ENCODE measurements around the gene SH2B3. TPM values are rescaled to one million over a fixed set of nuclear protein-coding genes. Genes with fewer than 3 reads are reported as not detected.

SH2B3 gene
- total RNA-seq, 2 experiments from 2014 or later: 25.8 to 51.3 TPM

- intact Hi-C loops (cut with micrococcal nuclease; ENCODE audit: unreplicated experiment): no loop called here
- Histone ChIP-seq H3K27ac (ENCODE audit: low read depth, low read length, poor library complexity, severe bottlenecking) (no peak overlapping the region), H3K9me2 (ENCODE audit: insufficient read depth, low read length) (no peaks in the 10 kb centered on the region), H4K20me1 (ENCODE audit: insufficient read depth, low read length) (no peaks in the 10 kb centered on the region), H3K79me2 (ENCODE audit: insufficient read depth, low read depth, low read length) (no peaks in the 10 kb centered on the region), H3K4me3 (ENCODE audit: low read depth, low read length, poor library complexity, severe bottlenecking) (no peak overlapping the region), H3K4me1 (ENCODE audit: insufficient read depth, low read length, poor library complexity, severe bottlenecking) (no peaks in the 10 kb centered on the region), H2AFZ (ENCODE audit: low read length) (no peak overlapping the region), H3K4me2 (ENCODE audit: low read length) (no peak overlapping the region), H3K36me3 (ENCODE audit: insufficient read depth, low read length) (no peaks in the 10 kb centered on the region), H3K9me3 (ENCODE audit: low read length) (no peaks in the 10 kb centered on the region)
- no peak for DNase-seq (ENCODE audit: low spot score)
- ChIA-PET CTCF (ENCODE audit: unreplicated experiment) (no interaction called here), POLR2A (no interaction called here)
- TF ChIP-seq EZH2phosphoT487 (IDR thresholded peaks at IDR 0.05; ENCODE audit: borderline replicate concordance, low read depth, low read length) (no peak), CTCF (conservative IDR thresholded peaks at IDR 0.05; ENCODE audit: low read length) (no peak)
- BruUV-seq (replicated peaks): no TSS peak
Measured at GRCh38 chr12:111386885-111387284, 18.8 kb upstream of the SH2B3 start.

- BruUV-seq (replicated peaks): no TSS peak
- CTCF ChIA-PET (ENCODE audit: unreplicated experiment): no interaction called here
Measured at GRCh38 chr12:111387747-111388323, 17.9 kb upstream of the SH2B3 start.

GRCh38 chr12:111389635-111390034, 16.1 kb upstream of the SH2B3 start:
- intact Hi-C loops (cut with micrococcal nuclease; ENCODE audit: unreplicated experiment): no loop called here
- H3K9me2 ChIP-seq (ENCODE audit: insufficient read depth, low read length): no peaks in the 10 kb centered on the region
- no peak overlapping the region for H2AFZ ChIP-seq (ENCODE audit: low read length)
- no peaks in the 10 kb centered on the region for H3K4me1 ChIP-seq (ENCODE audit: insufficient read depth, low read length, poor library complexity, severe bottlenecking)
- TF ChIP-seq EZH2phosphoT487 (IDR thresholded peaks at IDR 0.05; ENCODE audit: borderline replicate concordance, low read depth, low read length) (no peak), CTCF (conservative IDR thresholded peaks at IDR 0.05; ENCODE audit: low read length) (no peak)
- H3K79me2 ChIP-seq (ENCODE audit: insufficient read depth, low read depth, low read length): no peaks in the 10 kb centered on the region
- H3K9me3 ChIP-seq (ENCODE audit: low read length): no peaks in the 10 kb centered on the region
- H3K4me2 ChIP-seq (ENCODE audit: low read length): no peak overlapping the region
- H4K20me1 ChIP-seq (ENCODE audit: insufficient read depth, low read length): no peaks in the 10 kb centered on the region
- no peak overlapping the region for H3K4me3 ChIP-seq (ENCODE audit: low read depth, low read length, poor library complexity, severe bottlenecking)
- DNase-seq (ENCODE audit: low spot score): no peak
- ChIA-PET CTCF (ENCODE audit: unreplicated experiment) (no interaction called here), POLR2A (no interaction called here)
- H3K27ac ChIP-seq (ENCODE audit: low read depth, low read length, poor library complexity, severe bottlenecking): no peak overlapping the region
- BruUV-seq (replicated peaks): no TSS peak
- H3K36me3 ChIP-seq (ENCODE audit: insufficient read depth, low read length): no peaks in the 10 kb centered on the region

More at GRCh38 chr12:111387747-111388323, 17.9 kb upstream of the SH2B3 start:
- DNase-seq (ENCODE audit: low spot score): no peak
- Histone ChIP-seq H3K79me2 (ENCODE audit: insufficient read depth, low read depth, low read length) (no peaks in the 10 kb centered on the region), H3K27ac (ENCODE audit: low read depth, low read length, poor library complexity, severe bottlenecking) (no peak overlapping the region), H3K9me3 (ENCODE audit: low read length) (no peaks in the 10 kb centered on the region), H4K20me1 (ENCODE audit: insufficient read depth, low read length) (no peaks in the 10 kb centered on the region), H3K36me3 (ENCODE audit: insufficient read depth, low read length) (no peaks in the 10 kb centered on the region), H2AFZ (ENCODE audit: low read length) (no peak overlapping the region), H3K9me2 (ENCODE audit: insufficient read depth, low read length) (no peaks in the 10 kb centered on the region), H3K4me2 (ENCODE audit: low read length) (no peak overlapping the region), H3K4me3 (ENCODE audit: low read depth, low read length, poor library complexity, severe bottlenecking) (no peak overlapping the region), H3K4me1 (ENCODE audit: insufficient read depth, low read length, poor library complexity, severe bottlenecking) (no peaks in the 10 kb centered on the region)
- POLR2A ChIA-PET: interaction anchor here (0.6 kb wide), 1 partner anchor 924 kb away, joined by 3 read pairs; no protein-coding TSS in a partner anchor
- no peak for TF ChIP-seq EZH2phosphoT487 (IDR thresholded peaks at IDR 0.05; ENCODE audit: borderline replicate concordance, low read depth, low read length)
- intact Hi-C loops (cut with micrococcal nuclease; ENCODE audit: unreplicated experiment): no loop called here
